ENCODE data around the gene GRAMD1B.

GRCh38 chr11:123594921-123595320, 164.9 kb downstream of the GRAMD1B start:
- no peak for TF ChIP-seq CTCF (IDR thresholded peaks at IDR 0.05; ENCODE audit: low read depth, low read length, poor library complexity, severe bottlenecking)
- TF ChIP-seq EZH2phosphoT487 (IDR thresholded peaks at IDR 0.05; ENCODE audit: borderline replicate concordance, low read length): no peak

Measured in DOHH2 (cell line).